ENCODE results near the gene EFNA2. TPM values are rescaled to one million over a fixed set of nuclear protein-coding genes. Genes with fewer than 3 reads are reported as not detected.

EFNA2 gene
- total and polyA plus RNA-seq, 2 of the 8 experiments (the other 6 are each of a cell fraction or from before 2014, with no cell fraction given), result 4.0 to 7.0 TPM

GRCh38 chr19:1241417-1242095 is 44.1 kb upstream of the EFNA2 start, which contains the start of gene ATP5F1D:
Gene ATP5F1D, plus strand, starts transcription at chr19:1241751. Its CDS starts 100 bp downstream, at chr19:1241851.
- Histone ChIP-seq H3K4me3 (ENCODE audit: extremely low read depth in 1 of 4, insufficient read depth in 2 of 4, low read depth in 3 of 4, low read length in 4 of 4) (peak within 1 kb of the TSS; percentile 65 to 95 (median 67)), H3K14ac (ENCODE audit: insufficient read length) (no peak within 1 kb of the TSS), H3K27ac (ENCODE audit: low read depth, low read length) (no peak within 1 kb of the TSS), H3K4me2 (ENCODE audit: insufficient read depth in 1 of 2, low read depth in 2 of 2, low read length in 2 of 2) (peak within 1 kb of the TSS; percentile 57 to 89), H2BK120ac (replicated peaks; ENCODE audit: low read depth, low read length) (no peak within 1 kb of the TSS), H4K20me1 (replicated peaks in 1 of 2; ENCODE audit: control insufficient read depth in 1 of 2, insufficient read depth in 2 of 2, low read length in 2 of 2) (peaks cover 0 to 7% of the 10 kb centered on the region in 2 experiments), H3K4ac (replicated peaks; ENCODE audit: insufficient read length, low read depth, low read length) (no peak within 1 kb of the TSS), H3K79me2 (ENCODE audit: control insufficient read depth in 1 of 2, insufficient read depth in 2 of 2, low read length in 2 of 2) (peaks cover 0 to 7% of the 10 kb centered on the region in 2 experiments; a peak in 1 of 4 replicates), H3K27me3 (replicated peaks in 1 of 4; ENCODE audit: control insufficient read depth in 3 of 4, extremely low read depth in 1 of 4, insufficient read depth in 3 of 4, low read length in 3 of 4) (no peaks in the 10 kb centered on the region), H4K91ac (replicated peaks; ENCODE audit: insufficient read length, low read length) (no peak within 1 kb of the TSS), H3K4me1 (replicated peaks in 1 of 4; ENCODE audit: control insufficient read depth in 3 of 4, insufficient read depth in 4 of 4, low read length in 3 of 4) (peaks cover 0 to 26% (median 10%) of the 10 kb centered on the region in 4 experiments; a peak in 5 of 7 replicates), H3K36me3 (ENCODE audit: control insufficient read depth in 2 of 4, insufficient read depth in 4 of 4, low read length in 3 of 4) (no peaks in the 10 kb centered on the region), H3K23ac (ENCODE audit: insufficient read length) (no peak within 1 kb of the TSS), H2BK12ac (ENCODE audit: low read depth, low read length) (0 out of 2 replicates have a peak within 1 kb of the TSS, but pooled peaks have one; percentile 60), H3K56ac (replicated peaks; ENCODE audit: insufficient read length, low read depth, low read length) (peak within 1 kb of the TSS; percentile 12), H2AFZ (ENCODE audit: low read length) (no peak within 1 kb of the TSS; the same call in 1 of the 2 replicates), H2BK15ac (ENCODE audit: low read length) (no peak within 1 kb of the TSS), H3K23me2 (ENCODE audit: low read depth, low read length) (peaks cover 15% of the 10 kb centered on the region; the same call in 1 of the 2 replicates), H3K9ac (replicated peaks in 1 of 4; ENCODE audit: extremely low read depth in 1 of 4, low read depth in 3 of 4, low read length in 3 of 4) (peak within 1 kb of the TSS in 3 of 4 experiments; percentile 14 to 86 (median 41); a peak in 5 of 7 replicates), H2AK5ac (ENCODE audit: low read depth, low read length) (no peak within 1 kb of the TSS; the same call in 1 of the 2 replicates), H4K8ac (ENCODE audit: extremely low read depth, insufficient read depth, low read length) (no peak within 1 kb of the TSS), H3K18ac (ENCODE audit: extremely low read depth, low read length) (no peak within 1 kb of the TSS; the same call in 1 of the 2 replicates), H3K9me3 (ENCODE audit: insufficient read depth in 2 of 2, low read depth in 1 of 2, low read length in 1 of 2) (no peaks in the 10 kb centered on the region), H2BK5ac (ENCODE audit: low read depth, low read length) (0 out of 2 replicates have a peak within 1 kb of the TSS, but pooled peaks have one; percentile 35), H2BK20ac (ENCODE audit: low read length) (no peak within 1 kb of the TSS), H3K79me1 (ENCODE audit: low read depth, low read length) (peaks cover 9% of the 10 kb centered on the region), H4K5ac (ENCODE audit: insufficient read length, low read depth, low read length) (no peak within 1 kb of the TSS)
- 3% methylated on average over 60 of the region's 79 CpGs; no CpG with 5 or more reads in 1 of the 2 experiments for WGBS, 2 experiments (ENCODE audit: extremely low coverage in 1 of 2, insufficient coverage in 1 of 2, insufficient read length in 1 of 2, insufficient replicate concordance in 2 of 2, low coverage in 1 of 2, low lambda C conversion rate in 2 of 2, missing lambda C conversion rate in 1 of 2)
- DNase-seq (ENCODE audit: low read depth in 1 of 2, low spot score in 2 of 2), result peak in 1 of 2 experiments; percentile 94
- POLR2A ChIA-PET (ENCODE audit: partially characterized antibody), result interaction anchor here (0.7 to 10.1 kb wide), 16 partner anchors 9 to 367 kb away, joined by 3 to 355 read pairs (median 4); partner anchors contain the start of genes CIRBP, CNN2 and GPX4
- peak; percentile 28 for FAIRE-seq
- CTCF ChIA-PET (ENCODE audit: partially characterized antibody), result interaction anchor here (0.9 to 7.7 kb wide), 11 partner anchors 18 to 177 kb away, joined by 3 to 212 read pairs (median 4); partner anchors contain the start of gene CIRBP
- peak; percentile 20 for TF ChIP-seq ASH2L (IDR thresholded peaks at IDR 0.05; ENCODE audit: low read length)
- TF ChIP-seq CREB1 (IDR thresholded peaks at IDR 0.05), result peak; percentile 97
- TF ChIP-seq PHF8 (conservative IDR thresholded peaks at IDR 0.05; ENCODE audit: low read depth, low read length), result 0 out of 2 replicates have a peak, but pooled peaks have one; percentile 44
- TF ChIP-seq HDAC2 (IDR thresholded peaks at IDR 0.05; ENCODE audit: borderline replicate concordance in 1 of 2, low read depth in 2 of 2, low read length in 2 of 2), result no peak
- TF ChIP-seq SIX5 (IDR thresholded peaks at IDR 0.05; ENCODE audit: low read depth, low read length), result peak; percentile 93
- TF ChIP-seq TCF12 (IDR thresholded peaks at IDR 0.05; ENCODE audit: low read depth, low read length), result no peak
- TF ChIP-seq TEAD4 (IDR thresholded peaks at IDR 0.05; ENCODE audit: low read depth, low read length), result 0 out of 2 replicates have a peak, but pooled peaks have one; percentile 10
- 0 out of 2 replicates have a peak, but pooled peaks have one; percentile 10 for TF ChIP-seq NRF1 (IDR thresholded peaks at IDR 0.05; ENCODE audit: low read depth, low read length)
- TF ChIP-seq SRF (IDR thresholded peaks at IDR 0.05; ENCODE audit: low read depth, low read length), result peak; percentile 49; the same call in 1 of the 2 replicates
- TF ChIP-seq CHD2 (IDR thresholded peaks at IDR 0.05; ENCODE audit: low read length), result 0 out of 2 replicates have a peak, but pooled peaks have one; percentile 23
- peak; percentile 52 for TF ChIP-seq KDM4A (IDR thresholded peaks at IDR 0.05; ENCODE audit: low read depth, low read length, severe bottlenecking)
